ENCODE data around the gene TIAM1. TPM values are rescaled to one million over a fixed set of nuclear protein-coding genes. Genes with fewer than 3 reads are reported as not detected.

The TIAM1 gene
- total and polyA plus RNA-seq, 2 donors from 2014 or later, result 4.6 to 30.0 TPM

DNA sequence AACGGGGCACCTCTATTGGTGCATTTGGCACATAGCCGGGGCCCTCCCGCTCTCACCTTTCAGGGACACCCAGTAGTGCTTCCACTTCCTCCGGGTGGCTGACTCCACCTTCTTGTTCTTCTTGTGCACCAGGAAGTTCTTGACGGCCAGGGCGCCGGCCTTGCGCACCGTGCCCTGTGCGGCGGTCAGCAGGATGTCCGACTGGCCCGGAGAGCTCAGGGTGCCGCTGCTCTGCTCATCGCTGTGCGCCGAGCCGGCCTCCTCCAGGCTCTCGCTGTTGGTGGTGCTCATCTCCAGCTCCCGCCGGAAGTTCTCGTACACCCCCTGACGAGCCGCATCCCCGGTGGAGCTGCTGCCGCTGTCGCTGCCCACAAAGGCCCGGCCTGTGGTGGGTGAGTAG lies 92.4 kb downstream of the TIAM1 start:
- H3K9ac ChIP-seq (ENCODE audit: low read length in 3 of 3), result no peak overlapping the region
- no peak overlapping the region for H3K27ac ChIP-seq (ENCODE audit: low read depth in 2 of 2, low read length in 2 of 2)
- H3K36me3 ChIP-seq (ENCODE audit: control insufficient read depth in 2 of 3, insufficient read depth in 3 of 3, low read length in 3 of 3), result no peaks in the 10 kb centered on the region
- FAIRE-seq (no peak), DNase-seq (no peak)
- TF ChIP-seq, protein P1, sequence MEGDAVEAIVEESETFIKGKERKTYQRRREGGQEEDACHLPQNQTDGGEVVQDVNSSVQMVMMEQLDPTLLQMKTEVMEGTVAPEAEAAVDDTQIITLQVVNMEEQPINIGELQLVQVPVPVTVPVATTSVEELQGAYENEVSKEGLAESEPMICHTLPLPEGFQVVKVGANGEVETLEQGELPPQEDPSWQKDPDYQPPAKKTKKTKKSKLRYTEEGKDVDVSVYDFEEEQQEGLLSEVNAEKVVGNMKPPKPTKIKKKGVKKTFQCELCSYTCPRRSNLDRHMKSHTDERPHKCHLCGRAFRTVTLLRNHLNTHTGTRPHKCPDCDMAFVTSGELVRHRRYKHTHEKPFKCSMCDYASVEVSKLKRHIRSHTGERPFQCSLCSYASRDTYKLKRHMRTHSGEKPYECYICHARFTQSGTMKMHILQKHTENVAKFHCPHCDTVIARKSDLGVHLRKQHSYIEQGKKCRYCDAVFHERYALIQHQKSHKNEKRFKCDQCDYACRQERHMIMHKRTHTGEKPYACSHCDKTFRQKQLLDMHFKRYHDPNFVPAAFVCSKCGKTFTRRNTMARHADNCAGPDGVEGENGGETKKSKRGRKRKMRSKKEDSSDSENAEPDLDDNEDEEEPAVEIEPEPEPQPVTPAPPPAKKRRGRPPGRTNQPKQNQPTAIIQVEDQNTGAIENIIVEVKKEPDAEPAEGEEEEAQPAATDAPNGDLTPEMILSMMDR (IDR thresholded peaks at IDR 0.05; ENCODE audit: borderline replicate concordance, extremely low read depth, insufficient read depth), result no peak
- intact Hi-C loops (cut with DNase I), result no loop called here
- H3K4me1 ChIP-seq (ENCODE audit: control insufficient read depth in 2 of 3, insufficient read depth in 2 of 3, low read depth in 1 of 3, low read length in 3 of 3), result no peaks in the 10 kb centered on the region
- no peak overlapping the region for H3K4me3 ChIP-seq (ENCODE audit: low read length in 3 of 3)
- H3K27me3 ChIP-seq (ENCODE audit: control insufficient read depth, insufficient read depth, low read length), result no peaks in the 10 kb centered on the region
- no peaks in the 10 kb centered on the region for H3K9me3 ChIP-seq (ENCODE audit: control insufficient read depth in 2 of 3, insufficient read depth in 1 of 3, low read length in 3 of 3)

DNA sequence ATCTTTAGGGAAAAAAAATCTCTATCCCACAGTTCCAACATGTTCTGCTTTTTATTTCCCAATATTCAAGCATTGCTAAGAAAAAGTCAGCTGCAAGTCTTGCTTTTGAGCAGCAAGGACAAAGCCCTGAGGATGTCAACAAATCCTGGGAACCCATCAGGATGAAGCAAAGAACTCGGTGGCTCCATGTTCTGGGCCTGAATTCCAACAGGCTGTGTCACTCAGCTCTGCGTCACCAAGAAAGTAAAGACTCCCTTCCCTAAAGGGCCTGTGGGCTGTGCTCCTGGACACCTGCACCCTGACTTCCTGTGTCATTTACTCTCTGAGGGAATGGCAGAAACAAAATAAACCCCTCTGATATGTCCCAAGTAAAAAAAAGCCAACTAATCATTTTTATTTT lies 95.5 kb downstream of the TIAM1 start:
- FAIRE-seq (no peak), DNase-seq (no peak)
- no peak overlapping the region for H3K27ac ChIP-seq (ENCODE audit: low read depth in 2 of 2, low read length in 2 of 2)
- H3K4me1 ChIP-seq (ENCODE audit: control insufficient read depth in 2 of 3, insufficient read depth in 2 of 3, low read depth in 1 of 3, low read length in 3 of 3), result no peaks in the 10 kb centered on the region
- intact Hi-C loops (cut with DNase I), result no loop called here
- H3K36me3 ChIP-seq (ENCODE audit: control insufficient read depth in 2 of 3, insufficient read depth in 3 of 3, low read length in 3 of 3), result no peaks in the 10 kb centered on the region
- H3K4me3 ChIP-seq (ENCODE audit: low read length in 3 of 3), result no peak overlapping the region
- no peaks in the 10 kb centered on the region for H3K27me3 ChIP-seq (ENCODE audit: control insufficient read depth, insufficient read depth, low read length)
- H3K9ac ChIP-seq (ENCODE audit: low read length in 3 of 3), result no peak overlapping the region
- TF ChIP-seq, protein P1 (IDR thresholded peaks at IDR 0.05; ENCODE audit: borderline replicate concordance, extremely low read depth, insufficient read depth), result no peak
- H3K9me3 ChIP-seq (ENCODE audit: control insufficient read depth in 2 of 3, insufficient read depth in 1 of 3, low read length in 3 of 3), result no peaks in the 10 kb centered on the region

DNA sequence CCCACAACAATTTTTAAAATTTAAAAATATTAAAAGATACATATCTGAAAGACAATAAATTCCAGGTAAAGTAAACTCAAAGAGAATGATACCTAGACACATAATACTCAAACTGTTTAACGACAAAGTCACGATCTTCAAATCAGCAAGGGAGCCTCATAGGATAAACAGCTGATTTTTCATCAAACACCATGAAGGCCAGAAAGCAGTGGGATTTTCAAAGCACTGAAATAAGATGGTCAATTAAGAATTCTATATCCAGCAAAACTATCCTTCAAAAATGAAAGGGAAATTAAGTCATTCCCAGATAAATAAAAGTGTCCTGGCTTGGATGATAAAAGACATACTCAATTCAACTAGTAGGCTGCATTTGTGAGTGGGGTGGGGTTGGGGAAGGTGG lies 100.5 kb downstream of the TIAM1 start:
- DNase-seq, result no peak
- Histone ChIP-seq H3K9me3 (ENCODE audit: control insufficient read depth in 2 of 3, insufficient read depth in 1 of 3, low read length in 3 of 3) (peaks cover 0 to 11% (median 1%) of the 10 kb centered on the region in 3 donors), H3K4me3 (ENCODE audit: low read length in 3 of 3) (no peak overlapping the region), H3K36me3 (ENCODE audit: control insufficient read depth in 2 of 3, insufficient read depth in 3 of 3, low read length in 3 of 3) (no peaks in the 10 kb centered on the region), H3K27ac (ENCODE audit: low read depth in 2 of 2, low read length in 2 of 2) (no peak overlapping the region), H3K9ac (ENCODE audit: low read length in 3 of 3) (no peak overlapping the region), H3K27me3 (ENCODE audit: control insufficient read depth, insufficient read depth, low read length) (no peaks in the 10 kb centered on the region), H3K4me1 (ENCODE audit: control insufficient read depth in 2 of 3, insufficient read depth in 2 of 3, low read depth in 1 of 3, low read length in 3 of 3) (no peaks in the 10 kb centered on the region)
- TF ChIP-seq, protein P1 (IDR thresholded peaks at IDR 0.05; ENCODE audit: borderline replicate concordance, extremely low read depth, insufficient read depth), result no peak
- intact Hi-C loops (cut with DNase I), result no loop called here
- FAIRE-seq, result no peak

DNA sequence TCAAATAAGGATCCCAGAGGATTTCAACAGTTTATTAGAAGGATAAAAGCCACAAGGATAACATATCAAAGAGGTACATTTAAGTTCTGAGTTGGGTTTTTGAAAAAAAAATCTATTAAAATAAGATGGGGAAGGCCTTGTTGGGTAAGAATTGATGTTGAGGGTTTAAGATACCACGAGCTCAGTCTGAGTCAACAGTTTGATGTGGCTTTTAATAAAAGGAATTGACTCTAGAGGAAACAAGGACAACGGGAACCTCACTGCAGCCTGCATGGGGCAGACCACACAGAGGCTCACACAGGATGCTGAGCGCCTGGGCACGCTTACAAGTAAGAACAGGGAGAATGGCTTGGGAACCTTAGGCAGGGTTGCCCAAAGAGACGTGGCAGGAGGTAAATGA lies 107.5 kb downstream of the TIAM1 start:
- Histone ChIP-seq H3K9ac (ENCODE audit: low read length in 3 of 3) (no peak overlapping the region), H3K36me3 (ENCODE audit: control insufficient read depth in 2 of 3, insufficient read depth in 3 of 3, low read length in 3 of 3) (no peaks in the 10 kb centered on the region), H3K9me3 (ENCODE audit: control insufficient read depth in 2 of 3, insufficient read depth in 1 of 3, low read length in 3 of 3) (peaks cover 0 to 11% (median 1%) of the 10 kb centered on the region in 3 donors), H3K27ac (ENCODE audit: low read depth in 2 of 2, low read length in 2 of 2) (no peak overlapping the region), H3K4me3 (ENCODE audit: low read length in 3 of 3) (no peak overlapping the region), H3K27me3 (ENCODE audit: control insufficient read depth, insufficient read depth, low read length) (no peaks in the 10 kb centered on the region), H3K4me1 (ENCODE audit: control insufficient read depth in 2 of 3, insufficient read depth in 2 of 3, low read depth in 1 of 3, low read length in 3 of 3) (no peaks in the 10 kb centered on the region)
- DNase-seq (no peak), FAIRE-seq (no peak)
- intact Hi-C loops (cut with DNase I), result no loop called here
- TF ChIP-seq, protein P1 (IDR thresholded peaks at IDR 0.05; ENCODE audit: borderline replicate concordance, extremely low read depth, insufficient read depth), result no peak

Measured in kidney (tissue), 14 donors.